Liver (tissue), 9 donors: Measurements from ENCODE around the gene SIAH1. TPM values are rescaled to one million over a fixed set of nuclear protein-coding genes. Genes with fewer than 3 reads are reported as not detected.

Experiments
- DNase-seq: peaks from one replicate; pipeline ENCODE4 v3.0.0-alpha.2; 2017; ENCODE audit warnings: low spot score
- H3K27ac ChIP-seq, 2 donors: one replicate each; pipeline ENCODE4 v1.7.0; 2013; ENCODE audit warnings: inconsistent platforms in 2 of 2, low read length in 2 of 2, control low read depth in 1 of 2, low read depth in 1 of 2, mild to moderate bottlenecking in 1 of 2
- H3K27me3 ChIP-seq, 4 donors: one replicate each; pipeline versions ENCODE4 v1.6.1 to v1.7.0; 2013; ENCODE audit warnings: low read length in 3 of 4, inconsistent platforms in 1 of 4, mild to moderate bottlenecking in 1 of 4, moderate library complexity in 1 of 4; ENCODE audit not compliant: control insufficient read depth in 4 of 4, insufficient read depth in 4 of 4
- H3K36me3 ChIP-seq, 4 donors: one replicate each; pipeline versions ENCODE4 v1.6.1 to v1.7.0; 2013; ENCODE audit warnings: low read length in 3 of 4, mild to moderate bottlenecking in 3 of 4, low read depth in 1 of 4, moderate library complexity in 1 of 4; ENCODE audit not compliant: control insufficient read depth in 4 of 4, insufficient read depth in 3 of 4
- H3K4me1 ChIP-seq, 4 donors: one replicate each; pipeline versions ENCODE4 v1.6.1 to v1.7.0; 2013; ENCODE audit warnings: low read length in 3 of 4, mild to moderate bottlenecking in 3 of 4, moderate library complexity in 1 of 4; ENCODE audit not compliant: control insufficient read depth in 4 of 4, insufficient read depth in 4 of 4
- H3K4me3 ChIP-seq, 3 donors: one replicate each; pipeline versions ENCODE4 v1.6.1 to v1.7.0; 2013; ENCODE audit warnings: low read length in 3 of 3, control low read depth in 1 of 3, low read depth in 1 of 3, mild to moderate bottlenecking in 1 of 3
- H3K9ac ChIP-seq, 2 donors: one replicate each; pipeline ENCODE4 v1.7.0; 2013; ENCODE audit warnings: low read length in 2 of 2, mild to moderate bottlenecking in 2 of 2, moderate library complexity in 2 of 2, control low read depth in 1 of 2, low read depth in 1 of 2
- H3K9me3 ChIP-seq, 4 donors: one replicate each; pipeline versions ENCODE4 v1.6.1 to v1.7.0; 2013; ENCODE audit warnings: low read length in 3 of 4; ENCODE audit not compliant: control insufficient read depth in 4 of 4
- EGR1 ChIP-seq, 2 donors: IDR thresholded peaks; 2 replicates each; pipeline ENCODE4 v1.6.1; 2016 to 2018; ENCODE audit warnings: antibody characterized with exemption in 2 of 2, low read depth in 2 of 2
- FOXA1 ChIP-seq: IDR thresholded peaks from 2 replicates; pipeline ENCODE4 v1.6.1; 2016; ENCODE audit warnings: antibody characterized with exemption
- FOXA2 ChIP-seq: IDR thresholded peaks from 2 replicates; pipeline ENCODE4 v1.6.1; 2016; ENCODE audit warnings: antibody characterized with exemption
- GABPA ChIP-seq, 2 donors: IDR thresholded peaks in 1 of 2; conservative IDR thresholded peaks in 1 of 2; 2 replicates each; pipeline ENCODE4 v1.6.1; 2016; ENCODE audit warnings: antibody characterized with exemption in 2 of 2, mild to moderate bottlenecking in 1 of 2, moderate library complexity in 1 of 2
- HNF4G ChIP-seq: IDR thresholded peaks from 2 replicates; pipeline ENCODE4 v1.6.1; 2016; ENCODE audit warnings: antibody characterized with exemption
- JUND ChIP-seq, 2 donors: IDR thresholded peaks; 2 replicates each; pipeline ENCODE4 v1.6.1; 2016; ENCODE audit warnings: antibody characterized with exemption in 2 of 2
- NR2F2 ChIP-seq: IDR thresholded peaks from 2 replicates; pipeline ENCODE4 v1.6.1; 2016; ENCODE audit warnings: antibody characterized with exemption
- RAD21 ChIP-seq, 2 donors: IDR thresholded peaks; 2 replicates each; pipeline ENCODE4 v1.6.1; 2016; ENCODE audit warnings: antibody characterized with exemption in 2 of 2, mild to moderate bottlenecking in 2 of 2
- RXRA ChIP-seq, 2 donors: IDR thresholded peaks; 2 replicates each; pipeline ENCODE4 v1.6.1; 2017 to 2018; ENCODE audit warnings: antibody characterized with exemption in 2 of 2, mild to moderate bottlenecking in 1 of 2
- SP1 ChIP-seq: IDR thresholded peaks from 2 replicates; pipeline ENCODE4 v1.6.1; 2018; ENCODE audit warnings: antibody characterized with exemption, mild to moderate bottlenecking
- TAF1 ChIP-seq: conservative IDR thresholded peaks from 2 replicates; pipeline ENCODE4 v1.6.1; 2016; ENCODE audit warnings: antibody characterized with exemption, mild to moderate bottlenecking
- YY1 ChIP-seq: IDR thresholded peaks from 2 replicates; pipeline ENCODE4 v1.6.1; 2016; ENCODE audit warnings: antibody characterized with exemption, mild to moderate bottlenecking
- WGBS: extraction: QIAGEN DNeasy Blood & Tissue Kit; methylation state at CpG from one replicate; pipeline ENCODE4 v1.1.7; 2013; 5-methylcytosine and 5-hydroxymethylcytosine counted together
- polyA plus RNA-seq, 2 donors: library from polyadenylated mRNA; stranded (reverse) in 1 of 2; unstranded in 1 of 2; fragments of 200-250 nt in 1 of 2; fragments of >200 nt in 1 of 2; fragmentation: Nextera tagmentation in 1 of 2; extraction: Ambion mirVana in 1 of 2; gene quantifications; one replicate each; pipeline versions ENCODE4 v1.2.1 to v1.2.3, GENCODE V29; 2013 to 2015
- total RNA-seq, 2 donors: library from RNA; depleted of rRNA; stranded (reverse); fragments of >200 nt; gene quantifications; one replicate each; pipeline ENCODE4 v1.2.3, GENCODE V29; 2014
- TF ChIP-seq, protein P1 (sequence below): IDR thresholded peaks from 2 replicates; pipeline ENCODE4 v1.6.1; 2016; ENCODE audit warnings: antibody characterized with exemption
- TF ChIP-seq, protein P2 (sequence below): IDR thresholded peaks from 2 replicates; pipeline ENCODE4 v1.6.1; 2016; ENCODE audit warnings: antibody characterized with exemption, mild to moderate bottlenecking
- TF ChIP-seq, protein P3 (sequence below): fragments of 150-350 bp; IDR thresholded peaks from 2 replicates; pipeline ENCODE4 v1.5.1; 2017; ENCODE audit warnings: improper control_type of control experiment, low read depth, low read length; ENCODE audit not compliant: missing input control
- TF ChIP-seq, protein P4 (sequence below): IDR thresholded peaks from 2 replicates; pipeline ENCODE4 v1.6.1; 2016; ENCODE audit warnings: antibody characterized with exemption
- TF ChIP-seq, protein P5 (sequence below): IDR thresholded peaks from 2 replicates; pipeline ENCODE4 v1.6.1; 2016; ENCODE audit warnings: antibody characterized with exemption
- donor health status: healthy.
- donor health status: healthy.
- donor health status: healthy.
- donor health status: healthy.
- donor health status: healthy.

SIAH1 gene
- total and polyA plus RNA-seq, 4 donors: 6.7 to 17.3 (median 15.8) TPM

DNA sequence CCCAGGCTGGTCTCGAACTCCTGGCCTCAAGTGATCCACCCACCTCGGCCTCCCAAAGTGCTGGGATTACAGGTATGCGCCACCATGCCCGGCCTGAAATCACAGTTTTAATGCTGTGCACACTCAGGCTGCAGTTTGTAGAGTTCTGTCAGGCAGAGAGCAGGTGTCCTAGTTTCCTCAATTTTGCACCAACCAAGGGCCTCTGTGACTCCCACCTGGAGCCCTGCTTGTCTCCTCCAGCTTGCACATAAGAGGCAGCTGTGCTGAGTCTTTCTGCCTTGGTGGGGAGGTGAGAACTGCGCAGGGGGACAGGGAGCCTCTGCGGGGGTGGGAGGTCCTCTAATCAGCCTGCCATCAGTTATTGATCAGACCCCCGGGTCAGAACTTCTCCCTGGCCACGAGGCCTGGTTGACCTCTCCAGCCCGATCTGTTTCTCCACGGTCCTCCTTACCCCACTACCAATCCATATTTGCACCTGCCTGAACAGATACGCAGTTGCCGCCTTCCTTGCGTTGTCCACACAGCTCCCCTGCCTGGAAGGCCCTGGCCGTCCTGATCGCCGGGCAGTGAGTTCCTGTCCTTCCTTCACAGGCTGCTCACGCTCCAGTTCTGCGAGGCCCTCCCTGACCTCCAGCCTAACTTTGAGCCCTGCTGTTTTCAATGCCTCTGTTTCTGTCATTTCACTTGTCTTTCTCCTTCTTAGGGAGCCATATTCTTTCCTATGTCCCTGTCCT, 48.1 kb upstream of the SIAH1 start:
- DNase-seq: no peak
- Histone ChIP-seq H3K27ac (no peak overlapping the region), H3K4me3 (no peak overlapping the region), H3K9me3 (no peaks in the 10 kb centered on the region), H3K9ac (no peak overlapping the region), H3K4me1 (peaks cover 0 to 4% (median 0%) of the 10 kb centered on the region in 4 donors), H3K36me3 (no peaks in the 10 kb centered on the region), H3K27me3 (no peaks in the 10 kb centered on the region)
- TF ChIP-seq EGR1 (IDR thresholded peaks at IDR 0.05; ENCODE audit: low read depth in 2 of 2) (no peak), FOXA2 (no peak), SP1 (no peak), JUND (IDR thresholded peaks at IDR 0.05) (no peak), RAD21 (IDR thresholded peaks at IDR 0.05) (no peak), NR2F2 (no peak), GABPA (IDR thresholded peaks at IDR 0.05 in 1 of 2, conservative IDR thresholded peaks at IDR 0.05 in 1 of 2) (no peak)
- TF ChIP-seq, protein P1, sequence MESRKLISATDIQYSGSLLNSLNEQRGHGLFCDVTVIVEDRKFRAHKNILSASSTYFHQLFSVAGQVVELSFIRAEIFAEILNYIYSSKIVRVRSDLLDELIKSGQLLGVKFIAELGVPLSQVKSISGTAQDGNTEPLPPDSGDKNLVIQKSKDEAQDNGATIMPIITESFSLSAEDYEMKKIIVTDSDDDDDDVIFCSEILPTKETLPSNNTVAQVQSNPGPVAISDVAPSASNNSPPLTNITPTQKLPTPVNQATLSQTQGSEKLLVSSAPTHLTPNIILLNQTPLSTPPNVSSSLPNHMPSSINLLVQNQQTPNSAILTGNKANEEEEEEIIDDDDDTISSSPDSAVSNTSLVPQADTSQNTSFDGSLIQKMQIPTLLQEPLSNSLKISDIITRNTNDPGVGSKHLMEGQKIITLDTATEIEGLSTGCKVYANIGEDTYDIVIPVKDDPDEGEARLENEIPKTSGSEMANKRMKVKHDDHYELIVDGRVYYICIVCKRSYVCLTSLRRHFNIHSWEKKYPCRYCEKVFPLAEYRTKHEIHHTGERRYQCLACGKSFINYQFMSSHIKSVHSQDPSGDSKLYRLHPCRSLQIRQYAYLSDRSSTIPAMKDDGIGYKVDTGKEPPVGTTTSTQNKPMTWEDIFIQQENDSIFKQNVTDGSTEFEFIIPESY: no peak
- WGBS: 86% methylated on average over 18 of the region's 18 CpGs

DNA sequence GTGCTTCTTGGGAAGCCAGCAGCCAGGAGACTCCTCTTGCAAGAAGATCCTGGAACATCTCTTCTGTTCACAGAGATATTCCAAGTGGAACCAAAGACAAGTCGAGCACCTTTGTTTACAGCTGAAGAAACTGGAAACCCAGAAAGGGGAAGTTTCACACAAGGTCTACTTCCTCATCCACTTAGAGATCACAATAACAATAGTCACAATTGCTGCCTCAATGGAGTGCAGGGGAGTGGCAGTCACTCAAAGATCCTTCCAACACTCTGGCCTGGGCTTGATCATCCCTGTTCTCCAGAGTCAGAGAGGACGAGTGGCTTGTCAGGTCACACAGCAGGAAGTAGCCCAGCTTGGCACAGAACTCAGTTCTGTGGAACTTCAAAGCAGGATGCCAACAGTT, 46.9 kb upstream of the SIAH1 start:
- DNase-seq: no peak
- H3K9me3 ChIP-seq: no peaks in the 10 kb centered on the region
- peaks cover 0 to 4% (median 0%) of the 10 kb centered on the region in 4 donors for H3K4me1 ChIP-seq
- no peak overlapping the region for H3K4me3 ChIP-seq
- no peak for TF ChIP-seq EGR1 (IDR thresholded peaks at IDR 0.05; ENCODE audit: low read depth in 2 of 2)
- no peak for TF ChIP-seq HNF4G
- TF ChIP-seq FOXA1: no peak
- no peak for TF ChIP-seq NR2F2
- no peak for TF ChIP-seq YY1
- no peak for TF ChIP-seq RAD21 (IDR thresholded peaks at IDR 0.05)
- TF ChIP-seq, protein P2, sequence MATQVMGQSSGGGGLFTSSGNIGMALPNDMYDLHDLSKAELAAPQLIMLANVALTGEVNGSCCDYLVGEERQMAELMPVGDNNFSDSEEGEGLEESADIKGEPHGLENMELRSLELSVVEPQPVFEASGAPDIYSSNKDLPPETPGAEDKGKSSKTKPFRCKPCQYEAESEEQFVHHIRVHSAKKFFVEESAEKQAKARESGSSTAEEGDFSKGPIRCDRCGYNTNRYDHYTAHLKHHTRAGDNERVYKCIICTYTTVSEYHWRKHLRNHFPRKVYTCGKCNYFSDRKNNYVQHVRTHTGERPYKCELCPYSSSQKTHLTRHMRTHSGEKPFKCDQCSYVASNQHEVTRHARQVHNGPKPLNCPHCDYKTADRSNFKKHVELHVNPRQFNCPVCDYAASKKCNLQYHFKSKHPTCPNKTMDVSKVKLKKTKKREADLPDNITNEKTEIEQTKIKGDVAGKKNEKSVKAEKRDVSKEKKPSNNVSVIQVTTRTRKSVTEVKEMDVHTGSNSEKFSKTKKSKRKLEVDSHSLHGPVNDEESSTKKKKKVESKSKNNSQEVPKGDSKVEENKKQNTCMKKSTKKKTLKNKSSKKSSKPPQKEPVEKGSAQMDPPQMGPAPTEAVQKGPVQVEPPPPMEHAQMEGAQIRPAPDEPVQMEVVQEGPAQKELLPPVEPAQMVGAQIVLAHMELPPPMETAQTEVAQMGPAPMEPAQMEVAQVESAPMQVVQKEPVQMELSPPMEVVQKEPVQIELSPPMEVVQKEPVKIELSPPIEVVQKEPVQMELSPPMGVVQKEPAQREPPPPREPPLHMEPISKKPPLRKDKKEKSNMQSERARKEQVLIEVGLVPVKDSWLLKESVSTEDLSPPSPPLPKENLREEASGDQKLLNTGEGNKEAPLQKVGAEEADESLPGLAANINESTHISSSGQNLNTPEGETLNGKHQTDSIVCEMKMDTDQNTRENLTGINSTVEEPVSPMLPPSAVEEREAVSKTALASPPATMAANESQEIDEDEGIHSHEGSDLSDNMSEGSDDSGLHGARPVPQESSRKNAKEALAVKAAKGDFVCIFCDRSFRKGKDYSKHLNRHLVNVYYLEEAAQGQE: no peak
- TF ChIP-seq, protein P3, sequence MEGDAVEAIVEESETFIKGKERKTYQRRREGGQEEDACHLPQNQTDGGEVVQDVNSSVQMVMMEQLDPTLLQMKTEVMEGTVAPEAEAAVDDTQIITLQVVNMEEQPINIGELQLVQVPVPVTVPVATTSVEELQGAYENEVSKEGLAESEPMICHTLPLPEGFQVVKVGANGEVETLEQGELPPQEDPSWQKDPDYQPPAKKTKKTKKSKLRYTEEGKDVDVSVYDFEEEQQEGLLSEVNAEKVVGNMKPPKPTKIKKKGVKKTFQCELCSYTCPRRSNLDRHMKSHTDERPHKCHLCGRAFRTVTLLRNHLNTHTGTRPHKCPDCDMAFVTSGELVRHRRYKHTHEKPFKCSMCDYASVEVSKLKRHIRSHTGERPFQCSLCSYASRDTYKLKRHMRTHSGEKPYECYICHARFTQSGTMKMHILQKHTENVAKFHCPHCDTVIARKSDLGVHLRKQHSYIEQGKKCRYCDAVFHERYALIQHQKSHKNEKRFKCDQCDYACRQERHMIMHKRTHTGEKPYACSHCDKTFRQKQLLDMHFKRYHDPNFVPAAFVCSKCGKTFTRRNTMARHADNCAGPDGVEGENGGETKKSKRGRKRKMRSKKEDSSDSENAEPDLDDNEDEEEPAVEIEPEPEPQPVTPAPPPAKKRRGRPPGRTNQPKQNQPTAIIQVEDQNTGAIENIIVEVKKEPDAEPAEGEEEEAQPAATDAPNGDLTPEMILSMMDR: no peak
- TF ChIP-seq RXRA (IDR thresholded peaks at IDR 0.05): no peak
- no peak for TF ChIP-seq JUND (IDR thresholded peaks at IDR 0.05)
- TF ChIP-seq, protein P4, sequence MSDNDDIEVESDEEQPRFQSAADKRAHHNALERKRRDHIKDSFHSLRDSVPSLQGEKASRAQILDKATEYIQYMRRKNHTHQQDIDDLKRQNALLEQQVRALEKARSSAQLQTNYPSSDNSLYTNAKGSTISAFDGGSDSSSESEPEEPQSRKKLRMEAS: no peak
- TF ChIP-seq, protein P5, sequence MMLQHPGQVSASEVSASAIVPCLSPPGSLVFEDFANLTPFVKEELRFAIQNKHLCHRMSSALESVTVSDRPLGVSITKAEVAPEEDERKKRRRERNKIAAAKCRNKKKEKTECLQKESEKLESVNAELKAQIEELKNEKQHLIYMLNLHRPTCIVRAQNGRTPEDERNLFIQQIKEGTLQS: no peak
- TF ChIP-seq TAF1: no peak
- no peak for TF ChIP-seq SP1
- H3K36me3 ChIP-seq: no peaks in the 10 kb centered on the region
- no peak overlapping the region for H3K27ac ChIP-seq
- H3K27me3 ChIP-seq: no peaks in the 10 kb centered on the region
- no peak overlapping the region for H3K9ac ChIP-seq
- WGBS: 52% methylated on average over 2 of the region's 2 CpGs
